Uterus (tissue), 4 donors: ENCODE results near the gene GOLPH3. TPM values are rescaled to one million over a fixed set of nuclear protein-coding genes. Genes with fewer than 3 reads are reported as not detected.

Experiments used
- DNase-seq, 2 donors: peaks; one replicate each; pipeline ENCODE4 v3.0.0-alpha.2; 2019 to 2020
- H3K27ac ChIP-seq, 2 donors: fragments of 200-600 bp; sonication (generic); 1 replicate in 1 of 2; 2 replicates in 1 of 2; pipeline ENCODE4 v1.5.1; 2016 to 2018
- H3K27me3 ChIP-seq, 2 donors: fragments of 200-600 bp; sonication (generic); one replicate each; pipeline ENCODE4 v1.5.1; 2018 to 2019; ENCODE audit warnings: control low read depth in 1 of 2
- H3K36me3 ChIP-seq, 2 donors: fragments of 200-600 bp; sonication (generic); one replicate each; pipeline ENCODE4 v1.5.1; 2019; ENCODE audit warnings: control low read depth in 1 of 2
- H3K4me1 ChIP-seq, 2 donors: fragments of 200-600 bp; sonication (generic); one replicate each; pipeline ENCODE4 v1.5.1; 2018 to 2019; ENCODE audit warnings: control low read depth in 1 of 2
- H3K4me3 ChIP-seq, 2 donors: fragments of 200-600 bp; sonication (generic); 1 replicate in 1 of 2; 2 replicates in 1 of 2; pipeline ENCODE4 v1.5.1; 2018 to 2019; ENCODE audit warnings: mild to moderate bottlenecking in 1 of 2
- H3K9me3 ChIP-seq, 2 donors: fragments of 200-600 bp; sonication (generic); one replicate each; pipeline ENCODE4 v1.5.1; 2019; ENCODE audit warnings: control low read depth in 1 of 2
- CTCF ChIP-seq, 4 experiments: fragments of 200-600 bp in 2 of 4; fragments of 450-650 bp in 2 of 4; sonication (generic) in 2 of 4; IDR thresholded peaks; one replicate each; pipeline ENCODE4 v1.5.1; 2016 to 2019; ENCODE audit warnings: antibody characterized with exemption in 4 of 4, mild to moderate bottlenecking in 2 of 4, moderate library complexity in 1 of 4
- POLR2A ChIP-seq, 2 donors: fragments of 450-650 bp; IDR thresholded peaks; one replicate each; pipeline ENCODE4 v1.6.1; 2016; ENCODE audit warnings: antibody characterized with exemption in 2 of 2, mild to moderate bottlenecking in 1 of 2, moderate library complexity in 1 of 2
- intact Hi-C: fragments of 100-400 bp; cut with DNase I; formaldehyde crosslinking; loops from one replicate; pipeline ENCODE4 v1.15.1; 2023; ENCODE audit warnings: low total_unique reads
- total RNA-seq, 4 donors: library from RNA; depleted of rRNA in 3 of 4; stranded (reverse); fragments of >200 nt in 3 of 4; gene quantifications; one replicate each; pipeline versions ENCODE4 v1.1.0 to v1.2.4, GENCODE V29; 2014 to 2023
- donor health status: DM: yes; HTN: yes; CAD: no.

Gene GOLPH3
- total RNA-seq, 4 donors from 2014 or later = 31.8 to 93.7 (median 69.0) TPM

- Histone ChIP-seq H3K4me1 (peaks cover 0 to 3% of the 10 kb centered on the region in 2 donors), H3K27ac (no peak overlapping the region), H3K4me3 (no peak overlapping the region), H3K9me3 (no peaks in the 10 kb centered on the region), H3K27me3 (no peaks in the 10 kb centered on the region), H3K36me3 (no peaks in the 10 kb centered on the region)
- intact Hi-C loops = no loop called here
- TF ChIP-seq POLR2A (IDR thresholded peaks at IDR 0.05) (no peak), CTCF (IDR thresholded peaks at IDR 0.05) (no peak)
- DNase-seq = no peak
Measured at GRCh38 chr5:32136342-32136741, 37.8 kb downstream of the GOLPH3 start.

GRCh38 chr5:32135086-32135485 is 39.0 kb downstream of the GOLPH3 start:
- Histone ChIP-seq H3K9me3 (no peaks in the 10 kb centered on the region), H3K4me1 (peaks cover 0 to 5% of the 10 kb centered on the region in 2 donors), H3K4me3 (no peak overlapping the region), H3K36me3 (no peaks in the 10 kb centered on the region), H3K27ac (no peak overlapping the region), H3K27me3 (no peaks in the 10 kb centered on the region)
- DNase-seq = no peak
- intact Hi-C loops = no loop called here
- TF ChIP-seq CTCF (IDR thresholded peaks at IDR 0.05) = no peak
- TF ChIP-seq POLR2A (IDR thresholded peaks at IDR 0.05) = no peak

- TF ChIP-seq POLR2A (IDR thresholded peaks at IDR 0.05) (no peak), CTCF (IDR thresholded peaks at IDR 0.05) (no peak)
- Histone ChIP-seq H3K4me3 (no peak overlapping the region), H3K4me1 (peaks cover 0 to 5% of the 10 kb centered on the region in 2 donors), H3K27me3 (no peaks in the 10 kb centered on the region), H3K27ac (no peak overlapping the region), H3K9me3 (no peaks in the 10 kb centered on the region), H3K36me3 (no peaks in the 10 kb centered on the region)
- intact Hi-C loops = no loop called here
- DNase-seq = no peak
Measured at GRCh38 chr5:32132757-32133156, 41.4 kb downstream of the GOLPH3 start.

- Histone ChIP-seq H3K4me1 (peaks cover 0 to 5% of the 10 kb centered on the region in 2 donors), H3K4me3 (no peak overlapping the region)
Measured at GRCh38 chr5:32131604-32132003, 42.5 kb downstream of the GOLPH3 start.

GRCh38 chr5:32130865-32131264 is 43.3 kb downstream of the GOLPH3 start:
- no peak overlapping the region for H3K4me3 ChIP-seq
- DNase-seq = no peak
- peaks cover 0 to 5% of the 10 kb centered on the region in 2 donors for H3K4me1 ChIP-seq
- no peaks in the 10 kb centered on the region for H3K36me3 ChIP-seq
- H3K27me3 ChIP-seq = no peaks in the 10 kb centered on the region
- intact Hi-C loops = no loop called here
- no peaks in the 10 kb centered on the region for H3K9me3 ChIP-seq
- TF ChIP-seq POLR2A (IDR thresholded peaks at IDR 0.05) (no peak), CTCF (IDR thresholded peaks at IDR 0.05) (no peak)
- H3K27ac ChIP-seq = no peak overlapping the region

More at GRCh38 chr5:32131604-32132003, 42.5 kb downstream of the GOLPH3 start:
- TF ChIP-seq CTCF (IDR thresholded peaks at IDR 0.05) (no peak), POLR2A (IDR thresholded peaks at IDR 0.05) (no peak)
- no peak for DNase-seq
- Histone ChIP-seq H3K9me3 (no peaks in the 10 kb centered on the region), H3K27ac (no peak overlapping the region), H3K27me3 (no peaks in the 10 kb centered on the region), H3K36me3 (no peaks in the 10 kb centered on the region)
- intact Hi-C loops = no loop called here
